ENCODE results near the gene DACT1. TPM values are rescaled to one million over a fixed set of nuclear protein-coding genes. Genes with fewer than 3 reads are reported as not detected.

Gene DACT1
- total RNA-seq, 1 experiment from 2014 or later: not detected

DNA sequence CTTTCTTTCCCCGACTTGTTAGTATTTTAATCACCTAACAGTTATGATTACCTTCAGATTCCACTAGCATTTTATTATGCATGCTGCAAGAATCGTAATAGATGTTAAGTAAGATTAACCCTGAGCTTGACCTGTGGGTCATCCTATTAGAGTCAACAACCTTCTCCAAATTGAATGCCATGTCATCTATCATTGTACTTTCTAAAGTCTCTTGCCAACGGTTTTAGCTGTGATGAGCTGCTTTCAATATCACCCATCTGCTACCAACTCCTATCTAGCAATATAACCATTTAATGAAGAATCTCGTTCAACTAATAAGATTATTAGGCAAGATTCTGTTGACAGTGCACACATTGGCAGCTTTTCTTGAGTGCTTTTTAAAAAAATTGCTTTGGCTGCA lies 33.7 kb downstream of the DACT1 start:
- H3K27ac ChIP-seq: no peak overlapping the region
- intact Hi-C loops (cut with micrococcal nuclease; ENCODE audit: unreplicated experiment): no loop called here
- ChIA-PET POLR2A (ENCODE audit: unreplicated experiment) (no interaction called here), CTCF (no interaction called here)
- no peaks in the 10 kb centered on the region for H4K20me1 ChIP-seq (ENCODE audit: insufficient read depth)
- no peaks in the 10 kb centered on the region for H3K36me3 ChIP-seq (ENCODE audit: low read depth)
- H2AFZ ChIP-seq: no peak overlapping the region
- no peak overlapping the region for H3K4me2 ChIP-seq
- H3K4me1 ChIP-seq (replicated peaks; ENCODE audit: insufficient read depth): no peaks in the 10 kb centered on the region
- no peak overlapping the region for H3K4me3 ChIP-seq
- BruUV-seq (replicated peaks): no TSS peak
- H3F3A ChIP-seq (ENCODE audit: insufficient read depth, low read depth): no peaks in the 10 kb centered on the region
- TF ChIP-seq EZH2 (IDR thresholded peaks at IDR 0.05; ENCODE audit: low read depth): no peak
- TF ChIP-seq, protein P1, sequence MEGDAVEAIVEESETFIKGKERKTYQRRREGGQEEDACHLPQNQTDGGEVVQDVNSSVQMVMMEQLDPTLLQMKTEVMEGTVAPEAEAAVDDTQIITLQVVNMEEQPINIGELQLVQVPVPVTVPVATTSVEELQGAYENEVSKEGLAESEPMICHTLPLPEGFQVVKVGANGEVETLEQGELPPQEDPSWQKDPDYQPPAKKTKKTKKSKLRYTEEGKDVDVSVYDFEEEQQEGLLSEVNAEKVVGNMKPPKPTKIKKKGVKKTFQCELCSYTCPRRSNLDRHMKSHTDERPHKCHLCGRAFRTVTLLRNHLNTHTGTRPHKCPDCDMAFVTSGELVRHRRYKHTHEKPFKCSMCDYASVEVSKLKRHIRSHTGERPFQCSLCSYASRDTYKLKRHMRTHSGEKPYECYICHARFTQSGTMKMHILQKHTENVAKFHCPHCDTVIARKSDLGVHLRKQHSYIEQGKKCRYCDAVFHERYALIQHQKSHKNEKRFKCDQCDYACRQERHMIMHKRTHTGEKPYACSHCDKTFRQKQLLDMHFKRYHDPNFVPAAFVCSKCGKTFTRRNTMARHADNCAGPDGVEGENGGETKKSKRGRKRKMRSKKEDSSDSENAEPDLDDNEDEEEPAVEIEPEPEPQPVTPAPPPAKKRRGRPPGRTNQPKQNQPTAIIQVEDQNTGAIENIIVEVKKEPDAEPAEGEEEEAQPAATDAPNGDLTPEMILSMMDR (conservative IDR thresholded peaks at IDR 0.05): no peak
- no peaks in the 10 kb centered on the region for H3K9me3 ChIP-seq (ENCODE audit: insufficient read depth, low read depth)
- peaks cover 58% of the 10 kb centered on the region for H3K27me3 ChIP-seq (ENCODE audit: insufficient read depth, low read depth)
- no peak for DNase-seq
- H3K79me2 ChIP-seq (ENCODE audit: low read depth): no peaks in the 10 kb centered on the region
- no peaks in the 10 kb centered on the region; the same call in 1 of the 2 replicates for H3K9me2 ChIP-seq (ENCODE audit: insufficient read depth)

DNA sequence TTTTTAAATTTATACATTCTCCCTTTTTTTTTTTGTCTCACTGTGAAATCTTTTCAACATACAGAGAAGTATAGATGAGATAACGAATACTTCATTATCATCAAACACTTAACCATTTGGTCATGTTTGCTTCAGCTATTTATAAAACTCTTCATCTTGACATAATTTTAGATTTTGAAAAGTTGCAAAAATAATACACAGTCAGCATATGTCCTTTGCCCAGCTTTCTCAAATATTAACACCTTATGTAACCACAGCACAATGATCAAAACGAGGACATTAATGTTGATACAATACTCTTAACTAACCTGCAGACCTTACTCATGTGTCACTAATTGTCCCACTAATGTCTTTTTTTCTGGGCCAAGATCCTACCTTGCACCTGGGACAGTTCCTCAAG lies 36.0 kb downstream of the DACT1 start:
- Histone ChIP-seq H3K79me2 (ENCODE audit: low read depth) (no peaks in the 10 kb centered on the region), H3K36me3 (ENCODE audit: low read depth) (no peaks in the 10 kb centered on the region), H4K20me1 (ENCODE audit: insufficient read depth) (no peaks in the 10 kb centered on the region), H3K9me3 (ENCODE audit: insufficient read depth, low read depth) (no peaks in the 10 kb centered on the region), H3F3A (ENCODE audit: insufficient read depth, low read depth) (no peaks in the 10 kb centered on the region), H3K27ac (no peak overlapping the region), H3K4me2 (no peak overlapping the region), H3K9me2 (ENCODE audit: insufficient read depth) (no peaks in the 10 kb centered on the region; the same call in 1 of the 2 replicates), H3K27me3 (ENCODE audit: insufficient read depth, low read depth) (peaks cover 52% of the 10 kb centered on the region), H2AFZ (no peak overlapping the region), H3K4me3 (no peak overlapping the region), H3K4me1 (replicated peaks; ENCODE audit: insufficient read depth) (no peaks in the 10 kb centered on the region)
- TF ChIP-seq EZH2 (IDR thresholded peaks at IDR 0.05; ENCODE audit: low read depth): no peak
- TF ChIP-seq, protein P1 (conservative IDR thresholded peaks at IDR 0.05): no peak
- DNase-seq: no peak
- ChIA-PET POLR2A (ENCODE audit: unreplicated experiment) (no interaction called here), CTCF (no interaction called here)
- no TSS peak for BruUV-seq (replicated peaks)
- intact Hi-C loops (cut with micrococcal nuclease; ENCODE audit: unreplicated experiment): no loop called here

DNA sequence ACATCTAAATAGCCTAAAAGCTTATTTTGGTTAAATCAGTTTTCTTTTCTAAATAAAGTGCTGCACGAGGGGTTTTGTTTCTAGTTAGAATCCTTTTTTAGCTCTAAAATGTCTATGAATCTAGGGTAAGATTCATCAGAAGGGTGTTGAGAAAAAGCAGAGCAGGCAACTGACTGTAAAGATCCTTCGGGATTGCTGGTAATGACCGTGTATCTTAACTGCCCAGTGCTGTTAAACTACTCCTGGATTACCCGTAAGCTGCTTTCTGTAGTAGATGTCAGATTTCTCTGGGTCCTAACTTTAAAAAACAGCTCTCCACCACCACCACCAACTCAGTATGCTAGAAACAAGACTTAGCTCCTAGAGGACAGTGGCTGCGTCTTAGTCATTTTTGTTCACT lies 39.2 kb downstream of the DACT1 start:
- Histone ChIP-seq H3K79me2 (ENCODE audit: low read depth) (no peaks in the 10 kb centered on the region), H3K27me3 (ENCODE audit: insufficient read depth, low read depth) (peaks cover 47% of the 10 kb centered on the region), H2AFZ (no peak overlapping the region), H3F3A (ENCODE audit: insufficient read depth, low read depth) (no peaks in the 10 kb centered on the region), H3K4me1 (replicated peaks; ENCODE audit: insufficient read depth) (no peaks in the 10 kb centered on the region), H4K20me1 (ENCODE audit: insufficient read depth) (no peaks in the 10 kb centered on the region), H3K9me3 (ENCODE audit: insufficient read depth, low read depth) (no peaks in the 10 kb centered on the region), H3K4me2 (no peak overlapping the region), H3K36me3 (ENCODE audit: low read depth) (no peaks in the 10 kb centered on the region), H3K4me3 (no peak overlapping the region), H3K9me2 (ENCODE audit: insufficient read depth) (no peaks in the 10 kb centered on the region; the same call in 1 of the 2 replicates), H3K27ac (no peak overlapping the region)
- ChIA-PET CTCF (no interaction called here), POLR2A (ENCODE audit: unreplicated experiment) (no interaction called here)
- no peak for DNase-seq
- BruUV-seq (replicated peaks): no TSS peak
- no peak for TF ChIP-seq EZH2 (IDR thresholded peaks at IDR 0.05; ENCODE audit: low read depth)
- TF ChIP-seq, protein P1 (conservative IDR thresholded peaks at IDR 0.05): no peak
- intact Hi-C loops (cut with micrococcal nuclease; ENCODE audit: unreplicated experiment): no loop called here

Measured in PC-9 (cell line).